NCI-H1436 (cell line): Measurements from ENCODE around the gene TSSK2.
"Not testable (repeated sequence)": the region's sequence is repeated elsewhere in the genome, so short reads cannot be mapped to it uniquely, and the experiment has no call there.

ENCODE experiments used
- DNase-seq: peaks from one replicate; lab custom pipeline; 2025; lab: John Stamatoyannopoulos, UW

The TSSK2 gene

GRCh38 chr22:19143212-19143611, 12.1 kb downstream of the TSSK2 start:
- no peak for DNase-seq

- no peak for DNase-seq
These were observed 12.9 kb downstream of the TSSK2 start for GRCh38 chr22:19143967-19144400.

- no peak for DNase-seq
These were observed 15.3 kb downstream of the TSSK2 start for GRCh38 chr22:19146215-19146968.

GRCh38 chr22:19147195-19147780, 16.2 kb downstream of the TSSK2 start:
- DNase-seq: no peak

- no peak for DNase-seq
These were observed 17.4 kb downstream of the TSSK2 start for GRCh38 chr22:19148417-19149046.

GRCh38 chr22:19149047-19149883, 18.2 kb downstream of the TSSK2 start:
- DNase-seq: no peak

- no peak for DNase-seq
These were observed 18.9 kb downstream of the TSSK2 start, which contains the start of gene GSC2 for GRCh38 chr22:19149991-19150390. TSS of gene GSC2 (minus strand) at chr22:19150292. CDS start at chr22:19150283, 9 bp downstream.

GRCh38 chr22:19150482-19151328, 19.6 kb downstream of the TSSK2 start:
- no peak for DNase-seq

- no peak for DNase-seq
These were observed 20.5 kb downstream of the TSSK2 start for GRCh38 chr22:19151329-19152191.

GRCh38 chr22:19152942-19153883, 22.1 kb downstream of the TSSK2 start:
- no peak for DNase-seq

- DNase-seq: not testable (repeated sequence)
These were observed 25.0 kb downstream of the TSSK2 start for GRCh38 chr22:19156109-19156508.

GRCh38 chr22:19158649-19159048, 27.5 kb downstream of the TSSK2 start:
- DNase-seq: not testable (repeated sequence)

- DNase-seq: no peak
These were observed 33.3 kb downstream of the TSSK2 start for GRCh38 chr22:19164425-19164824.

- DNase-seq: no peak
These were observed 35.3 kb downstream of the TSSK2 start for GRCh38 chr22:19166421-19166820.

GRCh38 chr22:19167106-19167869, 36.2 kb downstream of the TSSK2 start:
- no peak for DNase-seq

GRCh38 chr22:19168088-19168890, 37.2 kb downstream of the TSSK2 start:
- DNase-seq: no peak
